A673 (cell line): ENCODE measurements around the gene TMEM109. TPM values are rescaled to one million over a fixed set of nuclear protein-coding genes. Genes with fewer than 3 reads are reported as not detected.

ENCODE experiments used
- BruUV-seq: library from RNA; stranded (reverse); fragments of 400-500 nt; replicated peaks from 2 replicates; lab custom pipeline; 2021; lab: Mats Ljungman, UMichigan
- CTCF ChIA-PET: fragments of 300-600 bp; sonication (Branson Sonifier 250); formaldehyde crosslinking; loops from one replicate; lab custom pipeline; 2022; ENCODE audit warnings: antibody characterized with exemption; lab: Charles Lee
- POLR2A ChIA-PET: fragments of 300-600 bp; sonication (Branson Sonifier 250); formaldehyde crosslinking; loops from one replicate; lab custom pipeline; 2022; ENCODE audit warnings: antibody characterized with exemption; ENCODE audit not compliant: low non-redundant PET; lab: Charles Lee
- DNase-seq: peaks from one replicate; pipeline ENCODE4 v3.0.0-alpha.2; 2015; ENCODE audit warnings: low spot score
- H3K27ac ChIP-seq: fragments of 200-600 bp; sonication (generic); 2 replicates; pipeline ENCODE4 v1.5.1; 2016; ENCODE audit warnings: mixed run types, low read depth, mild to moderate bottlenecking, mixed read lengths, antibody characterized with exemption, low read length; ENCODE audit not compliant: poor library complexity, severe bottlenecking
- H3K27me3 ChIP-seq: fragments of 200-600 bp; sonication (generic); replicated peaks from 2 replicates; pipeline ENCODE4 v1.6.1; 2017; ENCODE audit warnings: mixed run types, low read depth, mild to moderate bottlenecking, mixed read lengths, antibody characterized with exemption, low read length; ENCODE audit not compliant: insufficient read depth, poor library complexity
- H3K36me3 ChIP-seq: fragments of 200-600 bp; sonication (generic); 2 replicates; pipeline ENCODE4 v1.6.1; 2016; ENCODE audit warnings: mixed run types, mild to moderate bottlenecking, mixed read lengths, antibody characterized with exemption, low read length; ENCODE audit not compliant: insufficient read depth, poor library complexity, severe bottlenecking
- H3K4me1 ChIP-seq: fragments of 200-600 bp; sonication (generic); 2 replicates; pipeline ENCODE4 v1.6.1; 2017; ENCODE audit warnings: mixed run types, mild to moderate bottlenecking, mixed read lengths, antibody characterized with exemption, low read length; ENCODE audit not compliant: insufficient read depth, poor library complexity, severe bottlenecking
- H3K4me3 ChIP-seq: fragments of 200-600 bp; sonication (generic); 2 replicates; pipeline ENCODE4 v1.5.1; 2016; ENCODE audit warnings: low read depth, mixed run types, mild to moderate bottlenecking, mixed read lengths, low read length; ENCODE audit not compliant: poor library complexity, severe bottlenecking
- H3K9me3 ChIP-seq: fragments of 200-600 bp; sonication (generic); 2 replicates; pipeline ENCODE4 v1.6.1; 2016; ENCODE audit warnings: mixed run types, low read depth, mild to moderate bottlenecking, mixed read lengths, antibody characterized with exemption, low read length; ENCODE audit not compliant: poor library complexity, severe bottlenecking
- EZH2 ChIP-seq: fragments of 200-600 bp; sonication (generic); IDR thresholded peaks from 2 replicates; pipeline ENCODE4 v1.6.1; 2017; ENCODE audit warnings: borderline replicate concordance, low read depth, mild to moderate bottlenecking, mixed read lengths, antibody characterized with exemption, low read length; ENCODE audit not compliant: poor library complexity, severe bottlenecking
- intact Hi-C: fragments of 100-400 bp; cut with micrococcal nuclease; formaldehyde crosslinking; loops from one replicate; pipeline ENCODE4 v1.10.0; 2022; ENCODE audit not compliant: unreplicated experiment
- total RNA-seq: library from RNA; stranded (reverse); gene quantifications from 2 replicates; pipeline ENCODE4 v1.2.3, GENCODE V29; 2021
- TF ChIP-seq, protein P1 (sequence below): fragments of 300-800, 200-600 bp; sonication (generic); conservative IDR thresholded peaks from 2 replicates; pipeline ENCODE4 v1.5.1; 2017; ENCODE audit warnings: low read depth, mild to moderate bottlenecking, antibody characterized with exemption, low read length, moderate library complexity, mixed read lengths

The TMEM109 gene
- total RNA-seq, 1 experiment from 2014 or later = 169 TPM

DNA sequence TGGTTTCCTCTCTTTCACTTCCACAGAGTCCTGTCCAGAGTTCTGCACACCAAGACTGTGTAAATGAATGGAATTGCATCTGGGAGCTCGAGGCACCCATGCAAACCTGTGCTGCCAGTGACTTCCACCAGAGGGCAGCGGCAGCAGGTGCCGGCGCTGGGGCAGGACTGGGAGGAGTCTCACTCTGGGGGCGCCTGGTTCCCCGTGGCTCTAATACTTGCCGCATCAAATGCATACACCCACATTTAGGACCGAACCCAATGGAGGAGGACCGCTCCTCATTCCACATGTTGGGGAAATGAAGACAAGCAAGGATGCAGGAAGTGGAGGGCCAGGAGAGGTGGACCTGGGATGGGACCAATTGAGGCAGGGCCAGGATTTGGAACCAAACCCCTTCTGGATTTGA is 56.4 kb downstream of the TMEM109 start:
- intact Hi-C loops = loop anchor here (1.0 kb wide), 2 partner anchors 160 to 217 kb away; no protein-coding TSS in a partner anchor
- BruUV-seq = no TSS peak
- Histone ChIP-seq H3K27me3 (no peaks in the 10 kb centered on the region), H3K9me3 (peaks cover 5% of the 10 kb centered on the region), H3K36me3 (no peaks in the 10 kb centered on the region), H3K4me3 (no peak overlapping the region), H3K27ac (no peak overlapping the region), H3K4me1 (no peaks in the 10 kb centered on the region)
- POLR2A ChIA-PET = no interaction called here
- CTCF ChIA-PET = interaction anchor here (0.5 to 1.5 kb wide), 2 partner anchors 159 to 170 kb away, joined by 3 read pairs; no protein-coding TSS in a partner anchor
- peak; percentile 70 for DNase-seq
- no peak for TF ChIP-seq EZH2
- TF ChIP-seq, protein P1, sequence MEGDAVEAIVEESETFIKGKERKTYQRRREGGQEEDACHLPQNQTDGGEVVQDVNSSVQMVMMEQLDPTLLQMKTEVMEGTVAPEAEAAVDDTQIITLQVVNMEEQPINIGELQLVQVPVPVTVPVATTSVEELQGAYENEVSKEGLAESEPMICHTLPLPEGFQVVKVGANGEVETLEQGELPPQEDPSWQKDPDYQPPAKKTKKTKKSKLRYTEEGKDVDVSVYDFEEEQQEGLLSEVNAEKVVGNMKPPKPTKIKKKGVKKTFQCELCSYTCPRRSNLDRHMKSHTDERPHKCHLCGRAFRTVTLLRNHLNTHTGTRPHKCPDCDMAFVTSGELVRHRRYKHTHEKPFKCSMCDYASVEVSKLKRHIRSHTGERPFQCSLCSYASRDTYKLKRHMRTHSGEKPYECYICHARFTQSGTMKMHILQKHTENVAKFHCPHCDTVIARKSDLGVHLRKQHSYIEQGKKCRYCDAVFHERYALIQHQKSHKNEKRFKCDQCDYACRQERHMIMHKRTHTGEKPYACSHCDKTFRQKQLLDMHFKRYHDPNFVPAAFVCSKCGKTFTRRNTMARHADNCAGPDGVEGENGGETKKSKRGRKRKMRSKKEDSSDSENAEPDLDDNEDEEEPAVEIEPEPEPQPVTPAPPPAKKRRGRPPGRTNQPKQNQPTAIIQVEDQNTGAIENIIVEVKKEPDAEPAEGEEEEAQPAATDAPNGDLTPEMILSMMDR = peak; percentile 99

DNA sequence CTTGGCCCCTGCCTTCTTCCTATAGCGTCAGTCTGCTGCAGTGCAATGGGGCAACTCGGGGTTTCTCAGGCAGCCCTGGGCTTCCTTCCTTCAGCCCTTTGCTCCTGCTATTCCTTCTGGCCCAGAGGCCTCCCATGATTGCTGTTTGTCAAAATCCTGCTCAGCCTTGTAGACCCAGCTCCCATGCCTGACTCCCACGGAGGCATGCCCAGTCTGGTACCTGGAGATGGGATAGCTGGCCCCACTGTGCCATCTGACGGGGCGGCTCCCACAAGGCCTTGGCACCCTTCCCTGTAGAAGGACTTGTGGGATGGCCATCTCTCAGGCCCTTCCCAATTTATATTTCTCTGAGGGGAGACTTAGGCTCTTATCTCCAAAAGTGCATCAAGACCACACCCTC is 56.9 kb downstream of the TMEM109 start:
- no peaks in the 10 kb centered on the region for H3K27me3 ChIP-seq
- POLR2A ChIA-PET = no interaction called here
- intact Hi-C loops = loop anchor here (1.0 kb wide), 2 partner anchors 159 to 216 kb away; no protein-coding TSS in a partner anchor
- H3K4me3 ChIP-seq = no peak overlapping the region
- TF ChIP-seq, protein P1 = no peak
- TF ChIP-seq EZH2 = no peak
- BruUV-seq = no TSS peak
- H3K27ac ChIP-seq = no peak overlapping the region
- CTCF ChIA-PET = interaction anchor here (1.5 kb wide), 1 partner anchor 159 kb away, joined by 3 read pairs; no protein-coding TSS in a partner anchor
- no peaks in the 10 kb centered on the region for H3K36me3 ChIP-seq
- no peak for DNase-seq
- H3K9me3 ChIP-seq = peaks cover 5% of the 10 kb centered on the region
- no peaks in the 10 kb centered on the region for H3K4me1 ChIP-seq

DNA sequence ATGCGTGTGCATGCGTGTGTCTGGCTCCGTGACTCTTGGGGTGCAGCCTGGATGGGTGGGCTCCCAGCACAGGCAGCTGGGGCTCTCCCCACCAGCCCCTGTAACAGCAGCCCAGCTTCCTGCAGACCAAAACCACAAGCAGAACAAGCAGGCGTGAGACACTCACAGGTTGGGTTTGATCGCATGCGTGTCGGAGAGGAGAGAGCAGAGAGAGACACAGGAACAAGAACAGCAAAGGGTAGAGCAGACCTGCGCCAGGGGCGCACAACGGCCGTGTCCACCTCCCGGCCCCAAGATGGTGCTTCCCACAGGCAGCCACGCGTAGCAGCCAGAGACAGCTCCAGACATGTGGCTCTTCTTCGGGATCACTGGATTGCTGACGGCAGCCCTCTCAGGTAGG is 57.6 kb downstream of the TMEM109 start, which contains the start of gene CD6:
CD6 (plus strand) TSS at position 161 of the 400 bp plus-strand sequence; CDS start at position 347, 186 bp downstream.
- ChIA-PET CTCF (no interaction called here), POLR2A (no interaction called here)
- no peaks in the 10 kb centered on the region for H3K4me1 ChIP-seq
- no peak within 1 kb of the TSS for H3K4me3 ChIP-seq
- no peaks in the 10 kb centered on the region for H3K27me3 ChIP-seq
- no peak within 1 kb of the TSS for H3K27ac ChIP-seq
- no peak for TF ChIP-seq EZH2
- TF ChIP-seq, protein P1 = no peak
- intact Hi-C loops = no loop called here
- no peak for DNase-seq
- H3K36me3 ChIP-seq = no peaks in the 10 kb centered on the region
- BruUV-seq = no TSS peak
- peaks cover 5% of the 10 kb centered on the region for H3K9me3 ChIP-seq
